Peyer's patch (tissue), 4 donors: ENCODE data around the gene RPS21.

ENCODE experiments used
- CTCF ChIP-seq, 6 experiments: fragments of 450-650 bp in 4 of 6; fragments of 200-600 bp in 2 of 6; sonication (generic) in 1 of 6; IDR thresholded peaks; one replicate each; pipeline ENCODE4 v1.5.1; 2017 to 2019; ENCODE audit warnings: antibody characterized with exemption in 6 of 6, mild to moderate bottlenecking in 3 of 6, moderate library complexity in 1 of 6
- POLR2A ChIP-seq, 2 donors: fragments of 450-650 bp; IDR thresholded peaks; one replicate each; pipeline ENCODE4 v1.5.1; 2017; ENCODE audit warnings: antibody characterized with exemption in 2 of 2, mild to moderate bottlenecking in 2 of 2, moderate library complexity in 2 of 2

- TF ChIP-seq CTCF (IDR thresholded peaks at IDR 0.05), result no peak
- no peak for TF ChIP-seq POLR2A (IDR thresholded peaks at IDR 0.05)
Measured at GRCh38 chr20:62419759-62420158, 32.9 kb downstream of the RPS21 start.
